Natural killer cell treated with Interleukin-12 subunit alpha and Interleukin-12 subunit beta and Interleukin-15 and Interleukin-18, amount 100 ng/mL, for 72 hours (primary cell): ENCODE measurements around the gene CELF4. TPM values are rescaled to one million over a fixed set of nuclear protein-coding genes. Genes with fewer than 3 reads are reported as not detected.

Source experiments
- ATAC-seq, 2 donors: fragments of 150-1000 bp; cut with Tn5 transposase in 1 of 2; sonication (Bioruptor Pico), chemical (Tn5 transposase) in 1 of 2; 2 replicates each; pipeline ENCODE4 v1.10.0; 2021
- DNase-seq: peaks from one replicate; pipeline ENCODE4 v3.0.0; 2022; ENCODE audit warnings: low spot score
- H3K27ac Mint-ChIP-seq, 2 donors: 1 replicate in 1 of 2; 2 replicates in 1 of 2; pipeline ENCODE4 v1.8.0; 2022; ENCODE audit warnings: mixed read lengths in 2 of 2, mild to moderate bottlenecking in 1 of 2, moderate library complexity in 1 of 2
- H3K27me3 Mint-ChIP-seq, 2 donors: 1 replicate in 1 of 2; 2 replicates in 1 of 2; pipeline ENCODE4 v1.8.0; 2022; ENCODE audit warnings: mixed read lengths in 2 of 2
- H3K36me3 Mint-ChIP-seq: one replicate; pipeline ENCODE4 v1.8.0; 2022; ENCODE audit warnings: mixed read lengths
- H3K4me1 Mint-ChIP-seq, 2 donors: 1 replicate in 1 of 2; 2 replicates in 1 of 2; pipeline ENCODE4 v1.8.0; 2022; ENCODE audit warnings: low read depth in 2 of 2, mixed read lengths in 2 of 2, mild to moderate bottlenecking in 1 of 2
- H3K4me3 Mint-ChIP-seq: one replicate; pipeline ENCODE4 v1.8.0; 2022; ENCODE audit warnings: mixed read lengths
- H3K9me3 Mint-ChIP-seq: 2 replicates; pipeline ENCODE4 v1.8.0; 2022; ENCODE audit warnings: mixed read lengths
- total RNA-seq, 2 donors: library from RNA; stranded (reverse); gene quantifications; one replicate each; pipeline ENCODE4 v1.2.3, GENCODE V29; 2022

The CELF4 gene
- total RNA-seq, 2 donors from 2014 or later, result not detected

GRCh38 chr18:37584952-37585695 lies 19.5 kb upstream of the CELF4 start:
- Mint-ChIP-seq H3K36me3 (no peaks in the 10 kb centered on the region), H3K27me3 (peaks cover 3 to 12% of the 10 kb centered on the region in 2 donors), H3K4me1 (no peaks in the 10 kb centered on the region), H3K27ac (no peak overlapping the region), H3K4me3 (no peak overlapping the region), H3K9me3 (peaks cover 5% of the 10 kb centered on the region)
- no peak for DNase-seq
- no peak for ATAC-seq

DNA sequence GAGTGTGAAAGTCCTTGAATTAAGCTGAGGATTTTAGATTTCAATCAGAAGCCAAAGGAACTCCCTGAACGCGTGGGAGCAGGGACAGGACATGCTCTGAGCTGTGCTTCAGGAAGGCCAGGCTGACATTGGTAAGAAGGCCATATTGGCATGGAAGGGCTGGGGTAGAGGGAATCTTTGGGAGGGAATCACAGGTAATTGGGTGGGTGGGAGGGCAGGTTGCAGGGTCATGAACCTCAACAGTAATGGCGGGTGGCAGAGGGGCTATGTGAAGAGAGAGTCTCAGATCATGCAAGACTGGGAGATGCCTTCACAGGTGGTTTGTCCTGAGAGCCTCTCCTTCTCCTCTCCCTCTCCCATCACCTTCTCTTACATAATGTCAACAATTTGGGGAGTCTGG lies 18.6 kb upstream of the CELF4 start:
- H3K36me3 Mint-ChIP-seq, result no peaks in the 10 kb centered on the region
- no peak for ATAC-seq
- H3K4me1 Mint-ChIP-seq, result no peaks in the 10 kb centered on the region
- no peak overlapping the region for H3K4me3 Mint-ChIP-seq
- H3K9me3 Mint-ChIP-seq, result peaks cover 5% of the 10 kb centered on the region
- DNase-seq, result no peak
- peaks cover 5 to 14% of the 10 kb centered on the region in 2 donors for H3K27me3 Mint-ChIP-seq
- no peak overlapping the region for H3K27ac Mint-ChIP-seq

DNA sequence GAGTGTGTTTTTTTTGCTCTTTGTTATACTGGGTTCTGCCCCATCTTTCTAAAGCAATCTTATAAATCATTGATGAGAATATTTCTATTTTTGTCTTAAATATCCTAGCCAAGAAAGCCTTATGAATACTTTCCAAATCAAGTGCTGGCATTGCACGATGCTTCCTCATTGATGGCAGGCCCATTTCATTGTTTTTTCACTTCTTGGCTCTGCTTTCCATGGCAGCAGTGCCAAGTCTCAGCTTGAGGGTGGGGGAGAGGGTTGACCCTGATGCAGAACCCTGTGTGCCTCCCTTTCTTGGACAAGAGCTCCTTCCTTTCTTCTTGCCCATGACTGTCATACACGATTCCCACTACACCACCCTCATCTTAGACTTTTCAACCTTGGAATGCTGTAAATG lies 16.7 kb upstream of the CELF4 start:
- Mint-ChIP-seq H3K4me3 (no peak overlapping the region), H3K36me3 (no peaks in the 10 kb centered on the region), H3K9me3 (peaks cover 5% of the 10 kb centered on the region), H3K27ac (no peak overlapping the region), H3K4me1 (no peaks in the 10 kb centered on the region), H3K27me3 (peaks cover 6 to 14% of the 10 kb centered on the region in 2 donors)
- DNase-seq (no peak), ATAC-seq (no peak)

- ATAC-seq (no peak), DNase-seq (no peak)
- no peak overlapping the region for H3K27ac Mint-ChIP-seq
- H3K4me1 Mint-ChIP-seq, result no peaks in the 10 kb centered on the region
- peaks cover 6 to 14% of the 10 kb centered on the region in 2 donors for H3K27me3 Mint-ChIP-seq
- H3K36me3 Mint-ChIP-seq, result no peaks in the 10 kb centered on the region
- H3K4me3 Mint-ChIP-seq, result no peak overlapping the region
- H3K9me3 Mint-ChIP-seq, result peaks cover 5% of the 10 kb centered on the region
Observed at GRCh38 chr18:37578886-37579513, 13.4 kb upstream of the CELF4 start.

DNA sequence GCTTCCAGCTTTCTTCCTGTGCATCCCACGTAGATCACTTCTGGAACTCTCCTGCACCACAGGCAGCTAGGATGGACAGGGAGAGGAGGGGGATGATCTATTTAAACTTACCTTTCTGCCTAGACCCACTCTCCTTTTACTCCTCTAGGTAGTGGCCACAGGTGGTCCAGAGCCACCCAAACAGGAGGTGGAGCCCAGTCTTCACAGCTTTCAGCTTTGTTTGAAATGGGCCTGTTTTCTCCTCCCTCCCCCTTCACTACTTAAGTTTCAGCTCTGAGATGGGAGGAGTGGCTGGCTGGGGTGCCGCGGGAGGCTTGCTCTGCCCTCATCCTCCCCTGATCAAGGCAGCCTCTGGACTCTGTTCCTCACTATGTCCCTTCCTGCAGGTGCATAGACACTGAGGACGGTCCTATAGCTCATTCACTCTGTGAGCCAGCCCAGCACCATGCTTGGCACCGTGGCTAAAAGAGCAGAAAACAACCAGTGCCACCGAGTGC lies 12.6 kb upstream of the CELF4 start:
- H3K4me1 Mint-ChIP-seq, result no peaks in the 10 kb centered on the region
- peaks cover 3 to 14% of the 10 kb centered on the region in 2 donors for H3K27me3 Mint-ChIP-seq
- no peak overlapping the region for H3K27ac Mint-ChIP-seq
- H3K9me3 Mint-ChIP-seq, result peaks cover 3% of the 10 kb centered on the region
- ATAC-seq (no peak), DNase-seq (no peak)
- no peaks in the 10 kb centered on the region for H3K36me3 Mint-ChIP-seq
- H3K4me3 Mint-ChIP-seq, result no peak overlapping the region

- Mint-ChIP-seq H3K36me3 (no peaks in the 10 kb centered on the region), H3K27ac (no peak overlapping the region), H3K9me3 (peaks cover 3% of the 10 kb centered on the region), H3K4me3 (no peak overlapping the region), H3K4me1 (no peaks in the 10 kb centered on the region), H3K27me3 (peaks cover 3 to 14% of the 10 kb centered on the region in 2 donors)
- DNase-seq (no peak), ATAC-seq (no peak)
Observed at GRCh38 chr18:37577051-37577611, 11.5 kb upstream of the CELF4 start.

GRCh38 chr18:37575646-37576045 lies 10.0 kb upstream of the CELF4 start:
- Mint-ChIP-seq H3K4me1 (no peaks in the 10 kb centered on the region), H3K4me3 (no peak overlapping the region), H3K27me3 (peaks cover 3 to 12% of the 10 kb centered on the region in 2 donors), H3K27ac (no peak overlapping the region), H3K36me3 (no peaks in the 10 kb centered on the region), H3K9me3 (no peaks in the 10 kb centered on the region)
- no peak for DNase-seq
- no peak for ATAC-seq

DNA sequence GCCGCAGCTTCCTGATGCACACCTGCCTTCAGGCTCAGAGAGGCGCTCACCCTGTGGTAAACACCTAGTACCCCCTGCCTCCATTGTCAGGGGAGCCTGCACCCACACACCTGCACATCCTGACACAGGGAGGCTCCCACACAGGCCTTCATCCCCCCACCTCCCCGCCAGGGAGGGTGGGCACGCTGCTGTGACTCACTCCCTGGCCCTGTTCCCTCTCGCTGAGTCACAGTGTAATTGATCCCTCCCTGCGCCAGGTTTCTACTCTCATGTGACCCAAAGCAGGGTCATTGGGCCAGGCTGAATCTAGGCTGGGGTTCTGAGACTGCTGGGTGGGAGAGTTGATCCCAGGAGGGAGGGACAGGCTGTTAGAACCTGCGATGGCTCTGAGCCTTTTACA lies 8.5 kb upstream of the CELF4 start:
- Mint-ChIP-seq H3K27ac (no peak overlapping the region), H3K9me3 (no peaks in the 10 kb centered on the region), H3K27me3 (peaks cover 14 to 21% of the 10 kb centered on the region in 2 donors), H3K4me1 (no peaks in the 10 kb centered on the region), H3K36me3 (no peaks in the 10 kb centered on the region), H3K4me3 (no peak overlapping the region)
- DNase-seq (no peak), ATAC-seq (no peak)

DNA sequence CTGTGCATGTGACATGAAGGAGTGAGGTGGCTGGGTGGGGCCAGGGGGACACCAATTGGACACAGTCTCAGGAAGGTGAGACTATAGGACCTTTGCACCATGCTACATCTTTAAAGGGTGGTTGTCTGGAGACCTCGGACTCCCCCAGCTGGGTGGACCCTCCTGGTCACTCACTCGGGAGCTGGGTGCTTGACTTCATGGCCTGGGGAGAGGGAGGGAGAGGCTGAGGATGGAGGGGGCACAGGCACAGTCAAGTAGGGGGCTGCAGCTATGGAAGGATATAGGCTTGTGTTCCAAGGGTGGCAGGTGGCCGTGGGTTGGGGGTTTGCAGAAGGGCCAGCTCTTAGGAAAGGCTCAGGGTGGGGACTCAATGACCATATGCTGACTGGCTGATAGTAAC lies 7.1 kb upstream of the CELF4 start:
- no peak for ATAC-seq
- H3K36me3 Mint-ChIP-seq, result no peaks in the 10 kb centered on the region
- no peaks in the 10 kb centered on the region for H3K9me3 Mint-ChIP-seq
- H3K4me1 Mint-ChIP-seq, result peaks cover 0 to 4% of the 10 kb centered on the region in 2 donors
- peaks cover 26 to 34% of the 10 kb centered on the region in 2 donors for H3K27me3 Mint-ChIP-seq
- DNase-seq, result no peak
- no peak overlapping the region for H3K27ac Mint-ChIP-seq
- no peak overlapping the region for H3K4me3 Mint-ChIP-seq

GRCh38 chr18:37571266-37571665 lies 5.7 kb upstream of the CELF4 start:
- Mint-ChIP-seq H3K9me3 (no peaks in the 10 kb centered on the region), H3K36me3 (no peaks in the 10 kb centered on the region), H3K27me3 (peaks cover 28 to 40% of the 10 kb centered on the region in 2 donors), H3K4me3 (no peak overlapping the region), H3K27ac (no peak overlapping the region), H3K4me1 (peaks cover 0 to 4% of the 10 kb centered on the region in 2 donors)
- no peak for ATAC-seq
- DNase-seq, result no peak

DNA sequence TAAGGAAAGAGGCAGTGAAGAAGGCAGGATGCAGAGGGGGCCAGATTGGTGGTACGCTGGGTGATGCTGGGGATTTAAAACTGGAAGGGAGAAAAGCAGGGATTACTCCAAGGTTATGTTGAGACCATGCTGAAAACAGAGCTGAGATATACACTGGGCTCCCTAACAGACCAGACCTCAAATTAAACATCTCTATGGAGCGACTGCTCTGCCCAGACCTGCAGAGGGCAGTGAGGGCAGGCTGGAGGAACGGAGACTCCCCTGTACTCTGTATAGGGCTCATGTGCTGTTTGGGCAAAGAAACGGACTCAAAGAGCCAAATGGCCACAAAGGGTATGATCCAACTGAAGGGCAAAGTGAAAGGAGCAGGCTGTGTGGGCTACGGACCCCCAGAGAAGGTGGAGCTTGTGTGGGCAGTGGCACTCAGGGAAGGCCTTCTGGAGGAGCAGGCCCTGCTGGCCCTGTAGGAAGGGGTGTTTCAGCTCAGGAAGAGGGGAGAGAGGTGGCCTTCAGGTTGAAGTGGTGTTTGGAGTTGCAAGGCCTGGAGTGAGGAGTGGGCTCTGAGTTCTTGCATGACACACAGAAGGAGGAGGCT lies 4.8 kb upstream of the CELF4 start:
- H3K4me1 Mint-ChIP-seq, result peaks cover 3 to 7% of the 10 kb centered on the region in 2 donors
- H3K9me3 Mint-ChIP-seq, result no peaks in the 10 kb centered on the region
- H3K27me3 Mint-ChIP-seq, result peaks cover 31 to 48% of the 10 kb centered on the region in 2 donors
- H3K36me3 Mint-ChIP-seq, result no peaks in the 10 kb centered on the region
- ATAC-seq (no peak), DNase-seq (no peak)
- H3K27ac Mint-ChIP-seq, result no peak overlapping the region
- no peak overlapping the region for H3K4me3 Mint-ChIP-seq

- Mint-ChIP-seq H3K9me3 (no peaks in the 10 kb centered on the region), H3K36me3 (no peaks in the 10 kb centered on the region), H3K27ac (no peak overlapping the region), H3K4me1 (peaks cover 5 to 7% of the 10 kb centered on the region in 2 donors), H3K27me3 (peaks cover 47 to 66% of the 10 kb centered on the region in 2 donors), H3K4me3 (no peak overlapping the region)
- ATAC-seq (no peak), DNase-seq (no peak)
Observed at GRCh38 chr18:37568671-37569070, 3.1 kb upstream of the CELF4 start.

GRCh38 chr18:37567994-37568359 lies 2.4 kb upstream of the CELF4 start:
- no peak overlapping the region for H3K4me3 Mint-ChIP-seq
- no peak for DNase-seq
- no peaks in the 10 kb centered on the region for H3K36me3 Mint-ChIP-seq
- H3K27ac Mint-ChIP-seq, result no peak overlapping the region
- no peak for ATAC-seq
- peaks cover 48 to 66% of the 10 kb centered on the region in 2 donors for H3K27me3 Mint-ChIP-seq
- H3K4me1 Mint-ChIP-seq, result peaks cover 5 to 7% of the 10 kb centered on the region in 2 donors
- no peaks in the 10 kb centered on the region for H3K9me3 Mint-ChIP-seq
